Neuronal stem cell (in vitro differentiated cells): Measurements from ENCODE around the gene LAMA2. TPM values are rescaled to one million over a fixed set of nuclear protein-coding genes. Genes with fewer than 3 reads are reported as not detected.

Experiments
- small RNA-seq: library from polyadenylated mRNA; stranded (forward); fragments of <200 nt; extraction: miRNeasy Mini kit (QIAGEN cat#:217004); gene quantifications from one replicate; pipeline ENCODE3, GENCODE V24; 2013; ENCODE audit not compliant: insufficient read depth

LAMA2 gene

Small RNA genes lying within 50 kb of the gene (small RNA-seq; reads per million reads assigned to genes)
- gene RNU6-861P, result not detected
